Measurements from ENCODE around the gene DOK3. TPM values are rescaled to one million over a fixed set of nuclear protein-coding genes. Genes with fewer than 3 reads are reported as not detected.
"Not testable (repeated sequence)": the region's sequence is repeated elsewhere in the genome, so short reads cannot be mapped to it uniquely, and the experiment has no call there.

Gene DOK3
- polyA plus RNA-seq, 3 donors, result 3.3 to 4.3 (median 3.8) TPM

- DNase-seq (ENCODE audit: low read depth in 3 of 3, low spot score in 2 of 3), result no peak
Measured at GRCh38 chr5:177536386-177536785, 26.8 kb upstream of the DOK3 start.

GRCh38 chr5:177535125-177535524 is 25.5 kb upstream of the DOK3 start:
- DNase-seq (ENCODE audit: low read depth in 3 of 3, low spot score in 2 of 3), result no peak

GRCh38 chr5:177534433-177534832 is 24.8 kb upstream of the DOK3 start:
- not testable (repeated sequence) for DNase-seq (ENCODE audit: low read depth in 3 of 3, low spot score in 2 of 3)

- no peak for DNase-seq (ENCODE audit: low read depth in 3 of 3, low spot score in 2 of 3)
Measured at GRCh38 chr5:177531209-177531940, 21.7 kb upstream of the DOK3 start.

- no peak for DNase-seq (ENCODE audit: low read depth in 3 of 3, low spot score in 2 of 3)
Measured at GRCh38 chr5:177530638-177531037, 21.0 kb upstream of the DOK3 start.

- DNase-seq (ENCODE audit: low read depth in 3 of 3, low spot score in 2 of 3), result no peak
Measured at GRCh38 chr5:177529247-177530203, 19.9 kb upstream of the DOK3 start.

- no peak for DNase-seq (ENCODE audit: low read depth in 3 of 3, low spot score in 2 of 3)
Measured at GRCh38 chr5:177528631-177529030, 19.0 kb upstream of the DOK3 start.

- DNase-seq (ENCODE audit: low read depth in 3 of 3, low spot score in 2 of 3), result no peak
Measured at GRCh38 chr5:177527595-177527994, 18.0 kb upstream of the DOK3 start.

GRCh38 chr5:177526791-177527190 is 17.2 kb upstream of the DOK3 start:
- no peak for DNase-seq (ENCODE audit: low read depth in 3 of 3, low spot score in 2 of 3)

GRCh38 chr5:177526191-177526590 is 16.6 kb upstream of the DOK3 start:
- DNase-seq (ENCODE audit: low read depth in 3 of 3, low spot score in 2 of 3), result no peak

GRCh38 chr5:177524941-177525655 is 15.5 kb upstream of the DOK3 start:
- DNase-seq (ENCODE audit: low read depth in 3 of 3, low spot score in 2 of 3), result no peak

GRCh38 chr5:177524539-177524900 is 14.9 kb upstream of the DOK3 start:
- no peak for DNase-seq (ENCODE audit: low read depth in 3 of 3, low spot score in 2 of 3)

- DNase-seq (ENCODE audit: low read depth in 3 of 3, low spot score in 2 of 3), result no peak
Measured at GRCh38 chr5:177523711-177524538, 14.3 kb upstream of the DOK3 start.

GRCh38 chr5:177520916-177521513 is 11.4 kb upstream of the DOK3 start:
- no peak for DNase-seq (ENCODE audit: low read depth in 3 of 3, low spot score in 2 of 3)

- DNase-seq (ENCODE audit: low read depth in 3 of 3, low spot score in 2 of 3), result no peak
Measured at GRCh38 chr5:177520271-177520670, 10.6 kb upstream of the DOK3 start.

- no peak for DNase-seq (ENCODE audit: low read depth in 3 of 3, low spot score in 2 of 3)
Measured at GRCh38 chr5:177519463-177520235, 10.0 kb upstream of the DOK3 start.

- peak; percentile 92 to 97 (median 95) for DNase-seq (ENCODE audit: low read depth in 3 of 3, low spot score in 2 of 3)
Measured at GRCh38 chr5:177516601-177517568, 7.3 kb upstream of the DOK3 start, which contains the start of gene DDX41. TSS of gene DDX41 (minus strand) at chr5:177516961. CDS start at chr5:177516945, 16 bp downstream.

GRCh38 chr5:177515580-177515979 is 6.0 kb upstream of the DOK3 start:
- no peak for DNase-seq (ENCODE audit: low read depth in 3 of 3, low spot score in 2 of 3)

Data from right renal cortex interstitium (tissue), 3 donors.